GDM1 (cell line): ENCODE data around the gene MAP3K8.
A peak's percentile ranks its signal among the peaks of the same experiment; 100 is the strongest.

Experiments
- DNase-seq: peaks from one replicate; lab custom pipeline; 2025; lab: John Stamatoyannopoulos, UW

MAP3K8 gene

DNA sequence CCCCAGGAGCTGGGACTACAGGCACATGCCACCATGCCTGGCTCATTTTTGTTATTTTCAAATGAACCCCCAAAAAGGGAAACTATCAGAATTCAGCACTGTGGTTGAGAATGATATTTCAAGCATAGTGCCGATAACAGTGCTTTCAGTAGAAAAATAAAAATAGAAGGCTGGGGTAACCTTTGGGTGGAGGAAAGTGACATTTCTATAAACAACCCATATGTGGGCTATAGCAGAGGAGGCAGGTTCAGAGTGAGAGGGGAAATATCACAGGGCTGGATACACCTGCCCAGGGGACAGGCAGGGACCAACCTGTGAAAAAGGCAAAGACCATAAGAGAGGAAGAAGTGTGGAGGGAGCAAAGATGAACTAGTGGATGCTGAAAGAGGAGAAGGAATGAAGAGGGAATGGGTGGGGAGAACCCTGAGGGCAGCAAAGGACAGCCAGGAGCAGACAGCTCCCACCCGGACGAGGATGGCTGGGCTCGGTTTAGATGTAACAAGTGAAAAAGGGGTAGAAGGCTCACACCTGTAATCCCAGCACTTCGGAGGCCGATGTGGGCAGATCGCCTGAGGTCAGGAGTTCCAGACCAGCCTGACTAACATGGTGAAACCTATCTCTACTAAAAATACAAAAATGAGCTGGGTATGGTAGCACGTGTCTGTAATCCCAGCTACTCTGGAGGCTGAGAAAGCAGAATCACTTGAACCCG lies 56.5 kb downstream of the MAP3K8 start:
- no peak for DNase-seq

DNA sequence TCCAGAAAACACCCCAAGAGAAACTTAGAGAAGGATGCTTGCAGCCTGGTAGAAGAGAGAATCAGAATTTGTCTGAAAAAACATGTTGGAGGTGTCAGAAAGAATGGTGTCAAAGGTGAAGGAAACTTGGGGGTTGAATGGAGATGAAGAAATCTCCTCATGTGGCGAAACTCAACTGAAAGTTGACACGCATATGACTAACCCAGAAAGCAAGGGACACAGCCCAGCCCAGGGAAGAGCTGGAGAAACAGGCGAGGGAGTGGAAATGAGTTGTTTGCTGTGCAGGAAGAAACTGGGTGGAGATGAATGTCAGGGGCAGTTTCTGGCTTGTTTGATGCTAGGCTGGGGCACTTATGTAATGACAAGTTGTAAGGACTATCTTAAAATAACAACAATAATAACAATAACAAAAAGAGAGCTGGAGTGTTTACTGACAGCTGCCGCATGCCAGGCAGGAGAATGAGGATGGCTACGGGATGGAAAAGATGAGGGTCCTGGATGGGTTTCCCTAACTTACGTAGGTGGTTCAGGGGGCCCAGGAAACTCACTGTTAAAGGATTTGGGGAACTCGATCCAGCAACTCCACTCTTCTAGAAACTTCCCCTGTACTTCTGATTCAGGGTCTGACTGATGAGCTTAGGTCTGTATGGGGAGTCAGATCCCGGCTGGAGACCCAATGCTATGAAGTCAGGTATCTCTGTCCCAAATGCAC lies 57.4 kb downstream of the MAP3K8 start:
- DNase-seq, result no peak

DNA sequence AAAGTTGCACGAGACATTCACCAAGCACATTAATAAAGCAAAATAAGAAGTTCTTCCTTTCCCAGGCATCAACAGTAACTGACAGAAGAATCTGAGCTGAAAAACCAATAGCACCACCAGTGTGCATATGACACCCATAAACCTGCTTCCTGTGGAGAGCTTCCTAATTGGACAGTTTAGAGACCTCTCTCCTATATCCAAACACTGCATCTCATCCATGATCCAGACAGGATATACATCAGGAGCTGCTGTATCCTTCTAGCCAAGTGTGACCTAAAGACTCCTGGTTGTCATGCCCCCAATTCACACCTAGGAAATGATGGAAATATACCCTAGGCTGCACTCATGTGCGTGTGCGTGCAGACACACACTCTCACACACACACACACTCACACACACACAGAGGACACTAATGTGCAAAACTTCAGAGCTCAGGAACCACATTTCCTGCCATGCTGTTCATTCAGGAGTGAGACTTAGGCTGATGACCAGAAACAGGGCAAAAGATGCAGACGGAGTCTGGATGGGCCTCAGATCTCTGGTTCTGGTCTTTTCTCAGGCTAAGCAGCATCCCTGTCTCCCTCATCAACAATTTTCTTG lies 58.0 kb downstream of the MAP3K8 start:
- no peak for DNase-seq

DNA sequence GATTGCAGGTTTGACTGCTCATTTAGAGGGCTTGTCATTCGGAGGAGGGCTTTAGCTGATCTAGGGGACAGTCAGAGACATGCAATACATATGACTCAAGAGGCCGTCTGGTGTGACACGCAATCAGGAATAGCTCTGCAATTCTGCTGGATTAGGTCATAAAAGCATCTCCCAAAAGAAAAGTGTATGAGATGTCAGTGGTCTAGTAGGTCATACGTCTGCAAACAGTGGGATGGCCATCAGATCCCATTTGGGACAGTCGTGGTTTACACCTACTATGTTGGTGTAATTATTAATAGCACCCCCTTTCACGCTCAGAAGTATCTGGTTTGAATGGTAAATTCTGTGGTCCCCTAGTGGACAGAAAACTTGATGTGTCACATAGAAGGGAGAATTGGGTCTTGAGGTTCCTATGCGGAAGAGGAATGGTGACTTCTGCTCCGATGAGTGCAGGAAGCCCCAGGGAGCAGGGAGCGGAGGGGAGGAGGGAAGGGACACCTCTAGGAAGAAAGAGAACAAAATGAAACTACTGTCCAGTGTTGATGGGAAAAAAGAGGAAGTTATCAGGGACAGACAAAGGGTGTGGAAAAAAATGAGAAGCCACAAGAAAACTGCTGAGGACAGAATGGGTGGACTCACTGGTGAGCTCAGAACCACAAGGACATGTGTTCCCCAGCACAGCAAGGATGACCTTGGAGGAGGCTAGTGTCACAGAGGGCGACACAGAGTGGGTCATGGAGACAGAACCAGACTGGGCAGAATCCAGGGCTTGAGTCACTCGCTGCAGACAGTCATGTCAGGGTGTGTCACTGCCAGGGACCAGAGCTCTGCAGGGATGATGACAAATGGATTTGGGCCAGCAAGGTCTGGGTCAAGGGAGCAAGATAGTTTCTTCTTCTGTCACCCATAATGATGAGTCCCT lies 59.9 kb downstream of the MAP3K8 start:
- DNase-seq, result peak; percentile 69

DNA sequence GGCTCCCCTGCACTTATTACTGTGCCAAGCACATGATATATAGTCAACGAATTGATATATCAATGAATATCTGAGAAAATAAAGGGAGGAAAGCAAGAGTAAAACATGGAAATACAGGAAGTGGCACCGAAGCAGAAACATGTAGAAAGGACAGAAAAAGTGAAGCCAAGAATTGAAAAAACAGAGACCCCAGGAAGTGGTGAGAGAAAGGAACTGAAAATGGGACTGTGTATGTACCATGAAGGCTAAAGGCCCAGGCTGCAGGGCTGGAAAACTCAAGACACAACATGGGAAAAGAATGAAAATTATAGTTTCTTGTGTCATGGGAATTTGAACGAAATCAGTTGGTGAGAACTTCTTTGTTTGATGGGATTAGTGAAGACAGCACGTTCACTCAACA lies 60.6 kb downstream of the MAP3K8 start:
- no peak for DNase-seq

DNA sequence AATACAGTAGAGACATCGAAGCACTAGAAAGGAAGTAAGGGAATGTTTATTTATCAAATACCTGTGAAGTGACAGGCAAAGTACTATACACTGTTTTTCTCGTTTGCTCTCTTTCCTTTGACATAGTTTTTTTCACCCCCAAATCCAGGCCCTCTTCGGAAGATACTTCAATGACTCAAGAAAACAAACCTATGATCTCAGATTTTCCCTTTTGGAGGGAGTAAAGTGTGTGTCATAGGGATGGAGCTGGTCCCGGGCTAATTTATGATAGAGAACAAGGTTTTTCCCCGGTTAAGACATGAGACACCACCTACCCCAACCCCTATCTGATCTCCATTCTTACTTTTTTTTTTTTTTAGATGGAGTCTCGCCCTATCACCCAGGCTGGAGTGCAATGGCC lies 61.7 kb downstream of the MAP3K8 start:
- no peak for DNase-seq

DNA sequence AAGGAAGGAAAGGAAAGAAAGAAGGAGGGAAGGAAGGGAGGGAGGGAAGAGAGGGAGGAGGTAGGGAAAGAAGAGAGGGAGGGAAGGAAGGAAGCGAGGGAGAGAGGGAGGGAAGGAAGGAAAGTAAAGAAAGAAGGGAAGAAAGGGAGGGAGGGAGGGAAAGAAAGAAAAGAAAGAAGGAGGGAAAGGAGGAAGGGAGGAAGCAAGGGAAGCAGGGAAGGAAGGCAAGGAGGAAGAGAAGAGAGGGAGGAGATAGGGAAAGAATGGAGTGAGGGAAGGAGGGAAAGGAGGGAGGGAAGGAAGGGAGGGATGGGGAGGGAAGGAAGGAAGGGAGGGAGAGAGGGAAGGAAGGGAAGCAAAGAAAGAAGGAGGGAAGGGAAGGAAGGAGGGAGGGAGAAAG lies 65.8 kb downstream of the MAP3K8 start:
- no peak for DNase-seq

DNA sequence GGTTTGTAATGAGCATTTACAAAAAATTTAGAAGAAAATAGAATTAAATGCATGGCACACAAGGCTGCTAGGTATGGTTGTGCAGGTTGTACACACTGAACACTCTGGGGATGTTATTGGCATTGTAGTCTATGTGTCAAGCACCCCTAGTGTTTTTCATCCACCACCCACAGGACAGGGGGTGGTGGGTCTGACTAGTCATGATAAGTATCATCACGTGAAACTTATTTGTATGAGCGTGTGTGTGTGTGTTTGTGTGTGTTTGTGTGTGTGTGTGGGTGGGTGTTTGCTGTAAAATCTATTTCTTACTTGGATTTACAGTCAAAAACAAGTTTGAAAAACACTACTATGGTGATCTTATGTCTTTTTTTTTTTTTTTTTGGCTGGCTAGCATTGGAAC lies 66.5 kb downstream of the MAP3K8 start:
- no peak for DNase-seq

DNA sequence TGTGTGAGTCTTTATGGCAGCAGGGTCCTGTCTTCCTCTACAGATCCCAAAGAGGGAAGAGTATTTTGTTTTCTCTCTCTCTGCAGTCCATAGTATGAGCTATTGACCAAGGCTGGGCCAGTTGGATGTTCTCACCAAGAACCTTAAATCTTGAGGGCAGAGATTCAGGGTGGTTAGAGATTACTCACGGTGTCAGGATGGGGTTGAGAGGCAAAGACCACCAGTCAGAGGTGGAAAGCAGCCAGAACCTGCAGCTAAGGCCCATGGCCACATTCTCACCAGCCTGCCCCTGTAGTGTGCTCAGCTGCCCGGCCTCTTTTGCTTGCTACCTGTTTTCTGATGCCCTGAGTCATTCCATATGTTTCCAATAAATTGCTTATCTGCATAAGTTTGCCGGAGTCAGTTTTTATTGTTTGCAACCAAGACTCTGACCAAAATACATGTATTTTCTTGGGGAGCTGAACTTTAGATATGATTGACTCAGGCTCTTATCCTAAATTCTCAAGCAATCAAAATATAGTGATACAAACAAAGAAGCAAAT lies 67.0 kb downstream of the MAP3K8 start:
- DNase-seq, result no peak

DNA sequence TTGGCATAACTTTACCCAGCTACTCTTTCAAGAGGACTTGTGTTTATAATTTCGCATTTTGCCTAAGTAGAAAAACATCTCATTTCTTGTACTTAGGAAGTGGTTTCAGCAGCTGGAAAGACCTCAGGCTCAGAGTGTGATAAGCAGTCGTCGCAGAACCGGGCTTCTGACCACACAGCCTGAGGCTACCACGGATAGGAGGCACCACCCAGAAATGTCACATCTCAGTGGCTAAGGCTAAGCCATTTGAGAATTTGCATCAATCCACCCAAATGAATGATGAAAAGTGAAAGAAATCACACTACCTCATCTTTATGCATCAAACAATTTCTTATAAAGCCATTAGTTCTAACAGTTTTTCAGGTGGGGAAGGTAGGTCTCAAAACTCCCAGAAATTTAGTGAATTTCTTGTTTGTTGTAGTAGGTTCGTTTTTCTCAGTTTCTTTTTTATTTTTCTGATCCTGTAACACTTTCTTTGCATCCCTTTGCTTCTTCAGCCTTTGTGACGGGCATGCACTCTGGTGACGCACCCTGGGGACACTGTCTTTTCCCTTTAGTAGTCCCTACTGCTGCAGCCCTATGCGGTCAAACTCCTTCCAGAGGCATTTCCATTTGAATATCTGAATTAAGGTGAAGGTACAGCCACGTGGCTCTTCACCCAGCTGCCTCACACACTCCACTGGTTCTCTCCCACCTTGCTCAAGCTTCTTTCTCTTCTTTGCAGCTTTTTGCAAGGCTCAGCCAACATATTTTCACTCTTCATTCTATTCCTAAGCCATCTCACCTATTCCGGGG lies 68.5 kb downstream of the MAP3K8 start:
- peak; percentile 75 for DNase-seq

DNA sequence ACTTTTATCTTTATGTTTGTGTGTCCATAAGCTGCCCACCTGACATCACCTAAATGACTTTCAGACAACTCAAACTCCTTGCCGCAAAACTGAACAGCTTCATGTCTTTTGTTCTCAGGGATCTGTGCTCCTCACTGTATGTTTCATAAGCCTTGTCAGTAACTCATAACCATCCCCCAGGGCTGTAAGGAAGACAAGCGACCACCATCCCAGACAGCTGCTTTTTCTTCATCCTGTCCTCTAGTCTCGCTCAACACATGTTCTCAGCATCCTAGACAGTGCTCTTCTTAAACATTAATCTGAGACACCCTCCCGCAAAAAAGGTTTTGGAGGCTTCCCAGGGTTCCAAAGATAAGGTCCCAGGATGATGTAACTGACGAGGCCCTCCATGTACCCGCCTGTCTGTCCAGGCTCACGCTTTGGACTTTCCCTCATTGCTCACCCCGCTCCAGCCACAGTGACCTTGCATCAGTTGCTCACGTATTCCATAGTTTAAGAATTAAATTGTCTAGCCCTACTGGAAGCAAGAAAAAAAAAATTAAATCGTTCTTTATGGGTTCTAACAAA lies 69.8 kb downstream of the MAP3K8 start:
- DNase-seq, result no peak

DNA sequence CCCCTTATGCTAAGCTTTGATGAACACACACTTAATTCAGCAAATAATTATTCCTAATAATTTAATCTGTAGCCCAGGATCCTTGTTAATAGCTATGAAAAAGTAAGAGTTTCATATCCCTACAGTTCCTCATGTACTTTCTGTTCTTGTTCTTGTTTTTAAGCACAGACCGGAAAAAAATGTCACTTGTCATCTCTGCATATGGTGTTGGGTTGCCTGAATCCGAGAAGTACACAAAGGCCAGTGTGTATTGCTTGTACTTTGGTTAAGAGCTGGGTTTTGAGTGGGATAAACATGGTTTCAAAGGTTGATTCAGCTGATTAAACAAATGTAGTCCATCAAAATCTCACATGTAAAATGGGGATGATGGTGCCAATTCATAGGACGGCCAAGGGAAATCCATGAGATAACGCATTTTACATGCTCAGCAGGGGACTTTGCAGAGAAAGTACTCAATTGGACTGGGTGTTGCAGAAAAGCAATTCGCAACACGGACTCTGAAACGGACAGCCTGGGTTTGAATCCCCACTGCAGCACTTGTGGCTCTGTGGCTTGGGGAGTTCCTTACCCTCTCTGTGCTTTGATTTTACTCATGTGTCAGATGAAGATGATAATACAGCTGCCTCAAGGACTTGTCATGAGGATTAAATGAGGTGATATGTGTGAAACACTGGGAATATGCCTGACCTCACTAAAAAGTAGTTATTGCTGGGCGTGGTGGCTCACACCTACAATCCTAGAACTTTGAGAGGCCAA lies 71.7 kb downstream of the MAP3K8 start:
- no peak for DNase-seq

DNA sequence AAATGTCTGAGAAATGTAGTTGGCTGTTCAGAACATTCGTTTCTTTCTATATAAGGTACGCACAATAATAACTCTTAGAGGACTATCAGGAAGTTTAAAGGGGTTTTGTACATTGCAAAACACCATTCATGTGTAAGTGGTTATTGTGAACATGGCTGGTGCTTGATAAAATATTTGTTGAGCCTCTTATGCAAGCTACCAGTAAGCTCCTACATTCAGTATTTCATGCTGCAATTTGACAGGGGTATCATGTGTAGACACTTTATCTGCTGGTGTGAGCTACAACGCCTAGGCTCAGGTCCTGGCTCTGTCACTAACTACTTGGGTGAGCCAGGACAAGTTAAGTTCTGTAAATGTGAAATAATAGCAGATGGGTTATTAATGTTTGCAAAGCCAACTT lies 75.5 kb downstream of the MAP3K8 start:
- no peak for DNase-seq

DNA sequence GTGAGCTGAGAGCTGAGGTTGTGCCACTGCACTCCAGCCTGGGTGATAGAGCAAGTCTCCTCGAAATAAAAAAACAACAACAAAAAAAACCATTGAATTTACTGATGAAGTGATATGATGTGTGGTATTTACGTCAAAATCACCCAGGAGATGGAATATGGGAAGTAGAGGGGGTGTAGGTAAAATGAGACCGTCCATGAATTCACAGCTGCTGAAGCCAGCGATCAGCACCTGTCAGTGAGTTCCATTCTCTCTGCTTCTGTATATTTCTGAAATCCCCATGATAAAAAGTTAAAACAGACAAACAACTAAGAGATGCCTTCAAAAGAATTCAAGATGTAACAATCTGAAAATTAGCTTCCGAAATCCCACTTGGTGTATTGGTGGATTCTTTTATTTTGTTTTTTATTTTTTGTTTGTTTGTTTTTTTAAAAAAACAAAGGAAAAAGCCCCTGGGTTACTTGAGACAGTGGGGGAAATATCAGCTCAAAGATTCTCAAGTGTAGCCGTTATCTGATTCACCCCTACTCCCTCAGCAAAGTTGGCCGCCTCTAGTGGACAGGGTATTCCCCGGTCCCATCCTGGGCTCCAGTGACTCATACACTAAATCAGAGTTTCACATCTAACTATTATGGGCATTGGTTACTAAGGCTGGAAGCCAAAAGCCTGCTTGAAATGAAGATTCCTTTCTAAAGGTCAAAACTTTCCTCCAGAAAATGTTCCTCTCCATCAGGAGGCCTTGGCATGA lies 76.4 kb downstream of the MAP3K8 start:
- no peak for DNase-seq

DNA sequence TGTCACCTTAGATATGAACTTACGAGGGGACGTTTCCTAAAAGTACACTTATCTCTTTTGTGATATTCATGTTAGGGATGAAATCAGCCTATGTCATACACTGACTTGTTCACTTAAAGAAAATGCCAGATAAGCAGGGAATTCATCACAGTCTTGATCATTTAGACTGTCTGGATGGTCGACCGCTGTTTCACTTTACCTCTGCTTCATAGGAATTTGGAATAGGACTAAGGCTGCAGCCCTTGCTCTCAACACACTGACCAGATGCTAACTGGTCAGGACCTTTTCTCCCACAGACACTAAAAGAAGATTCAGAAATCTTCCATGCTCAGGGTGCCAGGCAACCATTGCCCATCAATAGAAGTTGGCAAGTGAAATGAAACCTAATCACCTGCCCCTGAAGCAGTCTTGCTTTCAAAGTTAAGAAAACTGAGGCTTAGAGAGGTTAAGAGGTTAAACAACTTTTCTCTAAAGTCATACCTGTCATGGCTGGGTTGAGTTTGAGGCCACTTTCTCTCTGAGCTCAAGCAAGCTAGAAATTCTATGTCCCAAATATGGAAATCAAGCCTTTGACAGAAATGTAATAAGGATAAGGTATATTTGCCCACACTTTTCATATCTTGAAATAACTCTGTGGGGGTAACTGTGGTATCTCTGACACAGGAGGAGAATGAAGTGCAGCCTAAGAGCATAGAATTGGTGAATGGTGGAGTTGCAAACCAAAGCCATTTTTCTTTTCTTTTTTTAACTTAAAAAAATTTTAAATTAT lies 77.1 kb downstream of the MAP3K8 start:
- DNase-seq, result no peak
